ENCODE data around the gene SMURF1. TPM values are rescaled to one million over a fixed set of nuclear protein-coding genes. Genes with fewer than 3 reads are reported as not detected.

SMURF1 gene
- total RNA-seq, 4 donors from 2014 or later: 23.6 to 35.3 (median 27.8) TPM

DNA sequence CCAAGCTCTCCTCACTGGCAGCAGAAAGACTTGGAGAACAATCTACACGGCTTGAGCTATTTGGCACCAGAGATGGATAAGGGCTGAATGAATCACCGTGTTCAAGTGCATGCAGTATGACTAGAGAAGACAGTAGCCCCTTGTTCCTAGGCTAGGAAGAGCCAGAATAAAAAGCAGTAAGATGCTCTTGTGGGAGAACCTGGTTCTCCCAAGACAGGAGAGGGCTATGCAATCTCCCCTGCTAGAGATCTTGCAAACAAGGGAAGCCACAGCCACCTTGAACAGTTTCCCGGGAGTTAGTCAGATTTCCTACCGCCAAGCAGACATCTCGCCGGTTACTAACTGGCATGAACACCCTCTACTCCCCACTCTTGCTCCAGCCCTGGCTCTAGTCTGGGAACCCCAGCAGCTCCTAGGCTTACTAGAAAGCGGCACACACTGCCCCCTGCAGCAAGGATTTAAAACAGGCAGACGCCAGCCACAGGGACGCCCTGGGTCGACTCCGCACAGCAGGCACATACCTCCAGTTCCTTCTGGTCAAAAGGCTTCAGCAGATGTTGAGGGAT is 107.3 kb downstream of the SMURF1 start:
- no peak for DNase-seq (ENCODE audit: low spot score)
- no peak for ATAC-seq (ENCODE audit: low FRiP score)
- no peak for TF ChIP-seq CTCF (IDR thresholded peaks at IDR 0.05)

DNA sequence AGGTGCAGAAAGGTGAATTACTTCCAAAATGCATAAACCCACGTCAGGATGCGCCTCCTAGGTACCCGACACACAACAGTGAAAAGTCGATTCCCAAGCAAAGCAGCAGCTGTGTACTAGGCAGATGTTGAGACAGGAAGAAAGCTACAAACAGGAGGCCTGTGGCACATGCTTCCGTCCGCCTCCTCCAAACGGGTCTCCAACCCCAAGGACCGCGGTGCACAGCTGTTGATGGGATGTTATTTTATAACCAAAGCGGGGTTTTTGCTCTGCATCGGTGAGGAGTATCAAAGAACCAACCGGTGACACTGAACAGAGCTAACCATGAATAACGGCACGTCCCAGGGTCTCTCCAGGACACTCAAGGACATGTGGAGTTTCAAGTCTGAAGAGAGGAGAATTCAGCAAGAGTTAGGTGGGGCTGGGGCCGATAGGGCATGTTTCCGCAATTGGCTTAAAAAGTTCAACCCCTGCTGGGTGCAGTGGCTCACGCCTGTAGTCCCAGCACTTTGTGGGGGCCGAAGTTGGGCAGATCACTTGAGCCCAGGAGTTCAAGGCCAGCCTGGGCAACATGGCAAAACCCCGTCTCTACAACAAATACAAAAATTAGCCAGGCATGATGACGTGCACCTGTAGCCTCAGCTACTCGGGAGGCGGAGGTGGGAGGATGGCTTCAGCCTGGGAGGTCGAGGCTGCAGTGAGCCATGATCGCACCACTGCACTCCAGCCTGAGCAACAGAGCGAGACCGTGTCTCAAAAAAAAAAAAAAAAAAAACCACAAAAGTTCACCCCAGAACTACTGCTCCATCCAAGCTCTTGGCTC is 108.0 kb downstream of the SMURF1 start:
- TF ChIP-seq CTCF (IDR thresholded peaks at IDR 0.05): no peak
- ATAC-seq (ENCODE audit: low FRiP score): no peak
- no peak for DNase-seq (ENCODE audit: low spot score)

- DNase-seq (ENCODE audit: low spot score): no peak
- ATAC-seq (ENCODE audit: low FRiP score): no peak
- TF ChIP-seq CTCF (IDR thresholded peaks at IDR 0.05): no peak
Observed at GRCh38 chr7:99034932-99035722, 108.8 kb downstream of the SMURF1 start.

DNA sequence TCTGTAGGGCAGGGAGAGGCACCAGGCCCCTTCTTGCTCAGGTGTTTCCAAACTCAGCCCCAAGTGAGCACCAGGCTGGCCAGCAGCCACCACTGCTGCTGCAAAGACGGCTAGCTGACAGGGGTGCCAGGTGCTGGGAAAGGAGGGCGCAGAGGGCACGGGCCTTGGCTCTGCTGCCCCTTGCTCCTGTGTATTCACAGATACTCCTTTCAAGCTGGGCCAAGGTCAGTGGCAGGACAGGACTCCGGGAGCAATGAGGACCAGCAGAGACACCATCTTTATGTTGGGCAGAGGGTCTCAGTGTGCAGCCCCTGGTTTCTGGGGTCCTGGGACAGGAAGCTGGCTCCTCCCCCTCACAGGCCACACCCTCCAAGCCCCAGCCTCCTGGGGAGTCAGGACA is 110.1 kb downstream of the SMURF1 start:
- TF ChIP-seq CTCF (IDR thresholded peaks at IDR 0.05): no peak
- ATAC-seq (ENCODE audit: low FRiP score) (no peak), DNase-seq (ENCODE audit: low spot score) (no peak)

DNA sequence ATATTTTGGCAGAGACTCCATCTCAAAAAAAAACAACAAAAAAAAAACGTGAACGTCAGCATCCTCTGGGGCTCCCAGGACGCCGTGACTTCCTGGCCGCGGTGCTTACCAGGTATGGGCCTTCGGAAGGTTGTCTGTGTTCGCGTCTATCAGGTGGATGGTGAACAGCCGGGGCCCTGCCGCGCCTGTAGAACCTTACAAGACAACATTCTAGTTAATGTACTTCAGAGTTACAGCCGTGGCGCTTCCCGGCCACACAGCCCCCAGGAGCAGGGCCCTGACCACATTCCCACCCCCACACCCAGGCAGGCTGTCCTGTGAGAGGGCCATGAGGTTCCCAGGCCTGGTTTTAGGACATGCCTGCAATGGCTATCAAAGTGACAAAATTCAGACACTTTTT is 111.0 kb downstream of the SMURF1 start:
- ATAC-seq (ENCODE audit: low FRiP score): no peak
- no peak for DNase-seq (ENCODE audit: low spot score)
- TF ChIP-seq CTCF (IDR thresholded peaks at IDR 0.05): no peak

DNA sequence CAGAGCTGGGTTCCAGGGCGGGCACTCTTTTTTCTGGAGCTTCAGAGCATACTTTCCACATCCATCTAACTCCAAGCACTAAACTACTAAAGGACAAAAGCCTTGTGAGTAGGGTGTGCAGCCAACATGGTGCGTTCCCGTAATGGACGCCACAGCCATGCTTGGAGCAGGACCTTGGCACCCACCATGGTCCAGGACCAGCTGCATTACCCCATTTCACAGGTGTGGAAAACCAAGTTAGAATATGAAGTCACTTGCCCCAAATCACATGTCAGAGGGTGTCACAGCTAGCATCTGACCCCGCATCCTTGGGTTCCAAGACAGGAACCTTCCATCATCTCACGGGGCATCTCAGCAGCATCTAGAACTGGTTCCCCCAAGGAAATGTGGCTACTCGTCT is 112.4 kb downstream of the SMURF1 start:
- DNase-seq (ENCODE audit: low spot score): no peak
- no peak for ATAC-seq (ENCODE audit: low FRiP score)
- TF ChIP-seq CTCF (IDR thresholded peaks at IDR 0.05): no peak

All from omental fat pad (tissue), 4 donors.